ENCODE measurements around the gene EGFR.

Gene EGFR

GRCh38 chr7:55036950-55037736 is 18.3 kb downstream of the EGFR start:
- Histone ChIP-seq H3K79me2 (ENCODE audit: low read length) (no peaks in the 10 kb centered on the region), H4K20me1 (ENCODE audit: insufficient read depth, low read length) (no peaks in the 10 kb centered on the region), H3K9me3 (ENCODE audit: insufficient read depth, low read length) (no peaks in the 10 kb centered on the region), H3K27ac (ENCODE audit: low read length) (no peak overlapping the region), H3K27me3 (ENCODE audit: low read depth, low read length) (peaks cover 27% of the 10 kb centered on the region; the same call in 1 of the 2 replicates), H3K4me3 (ENCODE audit: low read length) (no peak overlapping the region), H3K4me2 (ENCODE audit: low read length) (no peak overlapping the region), H2AFZ (ENCODE audit: low read depth, low read length) (no peak overlapping the region), H3K4me1 (ENCODE audit: low read length) (no peaks in the 10 kb centered on the region), H3K9ac (ENCODE audit: low read length) (no peak overlapping the region), H3K36me3 (replicated peaks; ENCODE audit: low read depth, low read length) (no peaks in the 10 kb centered on the region)
- TF ChIP-seq EZH2phosphoT487 (IDR thresholded peaks at IDR 0.05; ENCODE audit: low read depth) (no peak), CTCF (IDR thresholded peaks at IDR 0.05; ENCODE audit: low read depth, low read length) (no peak)

GRCh38 chr7:55043691-55044370 is 25.0 kb downstream of the EGFR start:
- Histone ChIP-seq H3K4me1 (ENCODE audit: low read length) (no peaks in the 10 kb centered on the region), H3K27me3 (ENCODE audit: low read depth, low read length) (peaks cover 22% of the 10 kb centered on the region; the same call in 1 of the 2 replicates), H3K9ac (ENCODE audit: low read length) (no peak overlapping the region), H3K79me2 (ENCODE audit: low read length) (no peaks in the 10 kb centered on the region), H3K27ac (ENCODE audit: low read length) (no peak overlapping the region), H3K36me3 (replicated peaks; ENCODE audit: low read depth, low read length) (no peaks in the 10 kb centered on the region), H3K9me3 (ENCODE audit: insufficient read depth, low read length) (no peaks in the 10 kb centered on the region), H4K20me1 (ENCODE audit: insufficient read depth, low read length) (no peaks in the 10 kb centered on the region), H2AFZ (ENCODE audit: low read depth, low read length) (no peak overlapping the region), H3K4me3 (ENCODE audit: low read length) (no peak overlapping the region), H3K4me2 (ENCODE audit: low read length) (no peak overlapping the region)
- TF ChIP-seq CTCF (IDR thresholded peaks at IDR 0.05; ENCODE audit: low read depth, low read length) (no peak), EZH2phosphoT487 (IDR thresholded peaks at IDR 0.05; ENCODE audit: low read depth) (no peak)

- H3K9me3 ChIP-seq (ENCODE audit: insufficient read depth, low read length) = no peaks in the 10 kb centered on the region
- H3K4me1 ChIP-seq (ENCODE audit: low read length) = no peaks in the 10 kb centered on the region
- no peaks in the 10 kb centered on the region for H3K36me3 ChIP-seq (replicated peaks; ENCODE audit: low read depth, low read length)
- no peaks in the 10 kb centered on the region for H3K79me2 ChIP-seq (ENCODE audit: low read length)
- H3K9ac ChIP-seq (ENCODE audit: low read length) = no peak overlapping the region
- no peak overlapping the region for H3K27ac ChIP-seq (ENCODE audit: low read length)
- H3K4me2 ChIP-seq (ENCODE audit: low read length) = no peak overlapping the region
- H2AFZ ChIP-seq (ENCODE audit: low read depth, low read length) = no peak overlapping the region
- H3K27me3 ChIP-seq (ENCODE audit: low read depth, low read length) = peaks cover 19% of the 10 kb centered on the region; the same call in 1 of the 2 replicates
- H3K4me3 ChIP-seq (ENCODE audit: low read length) = no peak overlapping the region
- TF ChIP-seq CTCF (IDR thresholded peaks at IDR 0.05; ENCODE audit: low read depth, low read length) (no peak), EZH2phosphoT487 (IDR thresholded peaks at IDR 0.05; ENCODE audit: low read depth) (no peak)
- no peaks in the 10 kb centered on the region for H4K20me1 ChIP-seq (ENCODE audit: insufficient read depth, low read length)
Measured at GRCh38 chr7:55044371-55044717, 25.5 kb downstream of the EGFR start.

- peaks cover 1% of the 10 kb centered on the region; the same call in 1 of the 2 replicates for H3K4me1 ChIP-seq (ENCODE audit: low read length)
- H3K9me3 ChIP-seq (ENCODE audit: insufficient read depth, low read length) = no peaks in the 10 kb centered on the region
- no peaks in the 10 kb centered on the region for H3K36me3 ChIP-seq (replicated peaks; ENCODE audit: low read depth, low read length)
- H3K4me2 ChIP-seq (ENCODE audit: low read length) = no peak overlapping the region
- H3K4me3 ChIP-seq (ENCODE audit: low read length) = no peak overlapping the region
- peaks cover 15% of the 10 kb centered on the region; the same call in 1 of the 2 replicates for H3K27me3 ChIP-seq (ENCODE audit: low read depth, low read length)
- H3K9ac ChIP-seq (ENCODE audit: low read length) = no peak overlapping the region
- H3K27ac ChIP-seq (ENCODE audit: low read length) = no peak overlapping the region
- H2AFZ ChIP-seq (ENCODE audit: low read depth, low read length) = no peak overlapping the region
- TF ChIP-seq CTCF (IDR thresholded peaks at IDR 0.05; ENCODE audit: low read depth, low read length) (no peak), EZH2phosphoT487 (IDR thresholded peaks at IDR 0.05; ENCODE audit: low read depth) (no peak)
- no peaks in the 10 kb centered on the region for H4K20me1 ChIP-seq (ENCODE audit: insufficient read depth, low read length)
- H3K79me2 ChIP-seq (ENCODE audit: low read length) = no peaks in the 10 kb centered on the region
Measured at GRCh38 chr7:55044791-55045190, 26.0 kb downstream of the EGFR start.
